H9 (cell line): ENCODE data around the gene FXN. TPM values are rescaled to one million over a fixed set of nuclear protein-coding genes. Genes with fewer than 3 reads are reported as not detected.

ENCODE experiments used
- DNase-seq: peaks from one replicate; pipeline ENCODE4 v3.0.0-alpha.2; 2017
- H2AFZ ChIP-seq: one replicate; pipeline ENCODE4 v1.6.1; 2013; ENCODE audit warnings: mild to moderate bottlenecking, low read length, control low read depth, moderate library complexity
- H2AK5ac ChIP-seq: 2 replicates; pipeline ENCODE4 v1.6.1; 2013; ENCODE audit warnings: low read length, control low read depth, mixed read lengths; ENCODE audit not compliant: insufficient read length
- H2BK120ac ChIP-seq: one replicate; pipeline ENCODE4 v1.6.1; 2013; ENCODE audit warnings: low read depth, mild to moderate bottlenecking, low read length, control low read depth, inconsistent platforms; ENCODE audit not compliant: poor library complexity, severe bottlenecking
- H2BK12ac ChIP-seq: 2 replicates; pipeline ENCODE4 v1.6.1; 2013; ENCODE audit warnings: low read length, control low read depth, mixed read lengths, low read depth; ENCODE audit not compliant: insufficient read length
- H2BK15ac ChIP-seq: 2 replicates; pipeline ENCODE4 v1.6.1; 2013; ENCODE audit warnings: low read depth, low read length, control low read depth
- H2BK20ac ChIP-seq: one replicate; pipeline ENCODE4 v1.6.1; 2013; ENCODE audit warnings: low read depth, mild to moderate bottlenecking, low read length, control low read depth, inconsistent platforms; ENCODE audit not compliant: poor library complexity, severe bottlenecking
- H2BK5ac ChIP-seq: 2 replicates; pipeline ENCODE4 v1.6.1; 2013; ENCODE audit warnings: low read length, control low read depth, mixed read lengths; ENCODE audit not compliant: insufficient read length
- H3K14ac ChIP-seq: 2 replicates; pipeline ENCODE4 v1.6.1; 2013; ENCODE audit warnings: low read length, control low read depth; ENCODE audit not compliant: insufficient read depth
- H3K18ac ChIP-seq: 2 replicates; pipeline ENCODE4 v1.6.1; 2013; ENCODE audit warnings: low read depth, mild to moderate bottlenecking, mixed read lengths, low read length, control low read depth; ENCODE audit not compliant: insufficient read length
- H3K23ac ChIP-seq: 2 replicates; pipeline ENCODE4 v1.6.1; 2013; ENCODE audit warnings: low read length, control low read depth, mixed read lengths, low read depth; ENCODE audit not compliant: insufficient read length
- H3K23me2 ChIP-seq: 2 replicates; pipeline ENCODE4 v1.6.1; 2013; ENCODE audit warnings: low read depth, mild to moderate bottlenecking, mixed read lengths, low read length, control low read depth; ENCODE audit not compliant: insufficient read length, poor library complexity, severe bottlenecking
- H3K27ac ChIP-seq: 2 replicates; pipeline ENCODE4 v1.5.1; 2013; ENCODE audit warnings: low read length, control low read depth, mixed read lengths, low read depth; ENCODE audit not compliant: insufficient read length
- H3K27me3 ChIP-seq: 2 replicates; pipeline ENCODE4 v1.6.1; 2013; ENCODE audit warnings: low read length, control low read depth, inconsistent platforms; ENCODE audit not compliant: insufficient read depth
- H3K4ac ChIP-seq: 2 replicates; pipeline ENCODE4 v1.6.1; 2013; ENCODE audit warnings: low read depth, mild to moderate bottlenecking, control low read depth, inconsistent platforms, low read length, moderate library complexity
- H3K4me1 ChIP-seq: 2 replicates; pipeline ENCODE4 v1.6.1; 2013; ENCODE audit warnings: low read length, control low read depth, inconsistent platforms; ENCODE audit not compliant: insufficient read depth
- H3K4me2 ChIP-seq: 2 replicates; pipeline ENCODE4 v1.6.1; 2013; ENCODE audit warnings: low read length, control low read depth, mixed read lengths; ENCODE audit not compliant: insufficient read length, insufficient read depth
- H3K56ac ChIP-seq: 2 replicates; pipeline ENCODE4 v1.6.1; 2013; ENCODE audit warnings: low read depth, mild to moderate bottlenecking, mixed read lengths, low read length, control low read depth; ENCODE audit not compliant: insufficient read length
- H3K79me1 ChIP-seq: 2 replicates; pipeline ENCODE4 v1.6.1; 2013; ENCODE audit warnings: low read depth, mild to moderate bottlenecking, moderate library complexity, low read length, control low read depth, inconsistent platforms; ENCODE audit not compliant: insufficient read depth, poor library complexity, severe bottlenecking
- H3K79me2 ChIP-seq: 2 replicates; pipeline ENCODE4 v1.6.1; 2013; ENCODE audit warnings: low read length, control low read depth, inconsistent platforms; ENCODE audit not compliant: insufficient read depth
- H3K9ac ChIP-seq: 2 replicates; pipeline ENCODE4 v1.6.1; 2013; ENCODE audit warnings: low read length, control low read depth, mixed read lengths; ENCODE audit not compliant: insufficient read length; ENCODE audit errors: extremely low read depth
- H3K9me3 ChIP-seq: one replicate; pipeline ENCODE4 v1.6.1; 2013; ENCODE audit warnings: low read depth, low read length, inconsistent platforms; ENCODE audit not compliant: control insufficient read depth
- H3T11ph ChIP-seq: one replicate; pipeline ENCODE4 v1.6.1; 2013; ENCODE audit warnings: mild to moderate bottlenecking, low read length, control low read depth, inconsistent platforms
- H4K20me1 ChIP-seq: one replicate; pipeline ENCODE4 v1.6.1; 2013; ENCODE audit not compliant: control insufficient read depth, insufficient read length, insufficient read depth
- H4K5ac ChIP-seq: 2 replicates; pipeline ENCODE4 v1.6.1; 2013; ENCODE audit warnings: low read depth, mild to moderate bottlenecking, mixed read lengths, low read length, control low read depth; ENCODE audit not compliant: insufficient read length
- H4K8ac ChIP-seq: replicated peaks from 2 replicates; pipeline ENCODE4 v1.6.1; 2013; ENCODE audit warnings: low read length, control low read depth, mixed read lengths, low read depth; ENCODE audit not compliant: insufficient read length
- H4K91ac ChIP-seq: 2 replicates; pipeline ENCODE4 v1.6.1; 2013; ENCODE audit warnings: low read depth, mild to moderate bottlenecking, moderate library complexity, mixed read lengths, low read length, control low read depth; ENCODE audit not compliant: insufficient read length
- H3K27ac Mint-ChIP-seq, 3 experiments: 2 replicates in 2 of 3; 3 replicates in 1 of 3; pipeline ENCODE4 v1.8.0; 2020 to 2021; ENCODE audit warnings: mixed read lengths in 3 of 3, mild to moderate bottlenecking in 1 of 3, moderate library complexity in 1 of 3
- H3K27me3 Mint-ChIP-seq: 2 replicates; pipeline ENCODE4 v1.8.0; 2021; ENCODE audit warnings: low read depth, mild to moderate bottlenecking, moderate library complexity, mixed read lengths
- H3K36me3 Mint-ChIP-seq, 3 experiments: 2 replicates in 2 of 3; 3 replicates in 1 of 3; pipeline ENCODE4 v1.8.0; 2020 to 2021; ENCODE audit warnings: low read depth in 3 of 3, mixed read lengths in 3 of 3; ENCODE audit not compliant: insufficient read depth in 1 of 3
- H3K4me1 Mint-ChIP-seq, 2 experiments: 2 replicates each; pipeline ENCODE4 v1.8.0; 2020; ENCODE audit warnings: mixed read lengths in 2 of 2
- H3K4me3 Mint-ChIP-seq, 2 experiments: 2 replicates in 1 of 2; 3 replicates in 1 of 2; pipeline ENCODE4 v1.8.0; 2020 to 2021; ENCODE audit warnings: mild to moderate bottlenecking in 2 of 2, mixed read lengths in 2 of 2, moderate library complexity in 1 of 2
- H3K9me3 Mint-ChIP-seq, 2 experiments: 2 replicates in 1 of 2; 3 replicates in 1 of 2; pipeline ENCODE4 v1.8.0; 2020; ENCODE audit warnings: mild to moderate bottlenecking in 2 of 2, mixed read lengths in 2 of 2, moderate library complexity in 1 of 2
- CTCF ChIP-seq: fragments of 200-600 bp; sonication (generic); conservative IDR thresholded peaks from 3 replicates; pipeline ENCODE4 v1.8.0; 2021; ENCODE audit warnings: antibody characterized with exemption, mild to moderate bottlenecking
- WGBS: extraction: QIAGEN DNeasy Blood & Tissue Kit; methylation state at CpG from one replicate; pipeline ENCODE4 v1.1.7; 2013; ENCODE audit warnings: missing lambda C conversion rate, low lambda C conversion rate, mixed read lengths; ENCODE audit not compliant: insufficient read length; ENCODE audit errors: extremely low coverage; 5-methylcytosine and 5-hydroxymethylcytosine counted together
- total RNA-seq: library from RNA; stranded (reverse); gene quantifications from 2 replicates; pipeline ENCODE4 v1.2.1, GENCODE V29; 2021

The FXN gene
- total RNA-seq, 1 experiment from 2014 or later, result 34.4 TPM

DNA sequence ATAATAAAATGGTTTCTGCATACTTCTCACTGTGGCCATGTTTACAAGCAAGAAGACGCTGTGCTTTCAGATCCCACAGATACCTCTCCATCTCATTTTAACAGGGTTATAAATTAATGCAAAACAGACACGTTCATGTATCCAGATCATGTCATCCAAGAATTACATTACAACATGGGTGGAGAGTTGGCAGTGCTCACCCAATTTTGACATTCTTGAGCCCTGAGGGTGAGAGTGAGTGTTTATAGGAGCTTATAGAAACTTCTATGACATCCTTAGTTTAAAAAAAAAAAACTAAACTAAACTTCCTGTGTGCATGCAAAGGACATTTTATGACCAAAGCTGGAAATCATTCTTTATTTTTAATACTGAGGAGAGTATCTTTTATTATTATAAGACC is 30.7 kb upstream of the FXN start:
- H3K23ac ChIP-seq, result no peak overlapping the region
- no peaks in the 10 kb centered on the region for H4K20me1 ChIP-seq
- H2BK5ac ChIP-seq, result no peak overlapping the region
- H2BK12ac ChIP-seq, result no peak overlapping the region
- H3K4me3 Mint-ChIP-seq, result no peak overlapping the region
- H2BK15ac ChIP-seq, result no peak overlapping the region
- no peak overlapping the region for H3K56ac ChIP-seq
- no peaks in the 10 kb centered on the region for H3K27me3 ChIP-seq
- no peak overlapping the region for H4K5ac ChIP-seq
- no peak for TF ChIP-seq CTCF
- H3K27ac ChIP-seq, result no peak overlapping the region
- no peaks in the 10 kb centered on the region for H3K23me2 ChIP-seq
- H2BK120ac ChIP-seq, result no peak overlapping the region
- no peak overlapping the region for H4K91ac ChIP-seq
- H3K18ac ChIP-seq, result no peak overlapping the region
- no peak overlapping the region for H3K4ac ChIP-seq
- H3K9ac ChIP-seq, result no peak overlapping the region
- no peaks in the 10 kb centered on the region for H3K79me1 ChIP-seq
- no peaks in the 10 kb centered on the region for H3K79me2 ChIP-seq
- no peak overlapping the region for H2BK20ac ChIP-seq
- no CpG with 5 or more reads among the region's 2 CpGs for WGBS
- no peaks in the 10 kb centered on the region for H3K4me1 ChIP-seq
- H2AFZ ChIP-seq, result no peak overlapping the region
- no peak overlapping the region for H3K14ac ChIP-seq
- no peaks in the 10 kb centered on the region for H3K9me3 Mint-ChIP-seq
- no peak for DNase-seq
- no peaks in the 10 kb centered on the region for H3K27me3 Mint-ChIP-seq
- no peak overlapping the region for H3K4me2 ChIP-seq
- peaks cover 0 to under 1% of the 10 kb centered on the region in 2 experiments; a peak in 1 of 4 replicates for H3K4me1 Mint-ChIP-seq
- no peak overlapping the region for H3T11ph ChIP-seq
- H3K27ac Mint-ChIP-seq, result no peak overlapping the region
- no peaks in the 10 kb centered on the region for H3K36me3 Mint-ChIP-seq
- H3K9me3 ChIP-seq, result no peaks in the 10 kb centered on the region
- H4K8ac ChIP-seq, result no peak overlapping the region
- H2AK5ac ChIP-seq, result no peak overlapping the region
